ENCODE data around the gene INHBE. TPM values are rescaled to one million over a fixed set of nuclear protein-coding genes. Genes with fewer than 3 reads are reported as not detected.

INHBE gene
- total RNA-seq, 1 donor, result not detected

DNA sequence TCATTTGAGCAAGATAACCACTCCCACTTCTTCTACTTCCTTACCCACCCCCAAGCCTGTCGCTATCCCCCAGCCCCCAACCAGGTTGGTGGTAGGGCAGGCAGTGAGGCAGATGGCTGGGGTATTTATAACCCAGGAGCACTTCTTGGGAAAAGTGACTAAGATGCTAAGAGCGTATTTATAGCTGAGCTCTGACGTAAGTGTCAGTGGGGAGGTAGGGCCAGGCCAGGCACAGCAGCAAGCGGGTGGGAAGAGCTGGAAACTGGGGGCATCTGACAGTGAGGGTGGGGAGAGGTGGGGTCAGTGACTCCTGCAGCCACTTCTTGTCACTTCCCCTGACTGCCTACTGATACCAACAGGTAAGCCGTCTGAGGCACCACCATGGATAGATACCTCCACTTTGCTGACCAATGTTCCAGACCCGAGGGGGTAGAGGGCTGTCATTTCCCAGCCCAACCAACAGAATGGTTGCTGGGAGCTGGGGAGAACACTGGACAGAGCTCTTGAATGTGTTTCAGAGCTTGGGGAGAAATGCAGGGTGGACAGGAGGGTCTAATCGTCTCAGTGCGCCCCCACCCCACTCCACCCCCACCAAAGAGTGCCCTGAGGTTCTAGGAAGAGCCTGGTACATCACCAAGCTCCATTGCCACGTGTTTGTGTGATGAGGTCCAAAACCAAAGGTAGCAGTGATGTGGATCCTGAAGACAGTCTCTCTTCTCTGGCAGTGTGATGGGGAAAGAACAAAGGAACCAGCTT is 2.7 kb upstream of the INHBE start:
- Histone ChIP-seq H3K4me3 (ENCODE audit: low read length) (no peak overlapping the region), H3K9me3 (ENCODE audit: low read depth, low read length) (no peaks in the 10 kb centered on the region), H3K27me3 (ENCODE audit: insufficient read depth, low read length) (no peaks in the 10 kb centered on the region), H3K4me1 (ENCODE audit: insufficient read depth, low read length) (peaks cover 5% of the 10 kb centered on the region)

- Histone ChIP-seq H3K9me3 (ENCODE audit: low read depth, low read length) (no peaks in the 10 kb centered on the region), H3K4me3 (ENCODE audit: low read length) (no peak overlapping the region), H3K27me3 (ENCODE audit: insufficient read depth, low read length) (no peaks in the 10 kb centered on the region), H3K4me1 (ENCODE audit: insufficient read depth, low read length) (peaks cover 5% of the 10 kb centered on the region)
These were observed 2.1 kb upstream of the INHBE start for GRCh38 chr12:57452937-57453509.

DNA sequence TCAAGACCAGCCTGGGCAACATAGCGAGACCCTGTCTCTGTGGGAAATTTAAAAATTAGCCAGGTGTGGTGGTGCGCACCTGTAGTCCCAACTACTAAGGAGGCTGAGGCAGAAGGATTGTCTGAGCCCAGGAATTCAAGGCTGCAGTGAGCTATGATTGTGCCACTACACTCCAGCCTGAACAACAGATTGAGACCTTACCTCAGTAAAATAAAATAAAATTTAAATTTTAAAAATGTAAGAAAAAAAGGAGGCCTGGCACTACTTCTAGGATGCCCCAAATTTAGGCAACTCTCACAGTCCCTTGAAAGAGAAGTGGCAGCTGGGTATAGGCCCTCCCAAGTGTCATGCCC is 918 bp upstream of the INHBE start:
- Histone ChIP-seq H3K4me1 (ENCODE audit: insufficient read depth, low read length) (peaks cover 16% of the 10 kb centered on the region), H3K4me3 (ENCODE audit: low read length) (no peak overlapping the region), H3K27me3 (ENCODE audit: insufficient read depth, low read length) (no peaks in the 10 kb centered on the region), H3K9me3 (ENCODE audit: low read depth, low read length) (no peaks in the 10 kb centered on the region)

DNA sequence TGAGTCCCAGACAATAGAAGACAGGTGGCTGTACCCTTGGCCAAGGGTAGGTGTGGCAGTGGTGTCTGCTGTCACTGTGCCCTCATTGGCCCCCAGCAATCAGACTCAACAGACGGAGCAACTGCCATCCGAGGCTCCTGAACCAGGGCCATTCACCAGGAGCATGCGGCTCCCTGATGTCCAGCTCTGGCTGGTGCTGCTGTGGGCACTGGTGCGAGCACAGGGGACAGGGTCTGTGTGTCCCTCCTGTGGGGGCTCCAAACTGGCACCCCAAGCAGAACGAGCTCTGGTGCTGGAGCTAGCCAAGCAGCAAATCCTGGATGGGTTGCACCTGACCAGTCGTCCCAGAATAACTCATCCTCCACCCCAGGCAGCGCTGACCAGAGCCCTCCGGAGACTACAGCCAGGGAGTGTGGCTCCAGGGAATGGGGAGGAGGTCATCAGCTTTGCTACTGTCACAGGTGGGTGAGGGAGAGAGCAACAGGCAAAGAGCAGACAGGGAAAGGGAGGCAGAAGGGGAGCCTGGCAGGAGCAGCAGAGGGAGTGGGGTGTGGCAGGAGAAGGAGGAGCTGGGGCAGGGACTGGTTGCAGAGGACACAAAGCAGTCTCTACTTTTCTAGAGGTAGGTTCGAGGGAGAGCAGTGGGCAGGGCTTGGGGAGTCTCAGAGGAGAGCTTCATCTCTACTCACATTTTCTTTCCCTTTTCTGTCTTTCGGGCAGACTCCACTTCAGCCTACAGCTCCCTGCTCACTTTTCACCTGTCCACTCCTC is 452 bp downstream of the INHBE start:
- Histone ChIP-seq H3K9me3 (ENCODE audit: low read depth, low read length) (no peaks in the 10 kb centered on the region), H3K4me3 (ENCODE audit: low read length) (no peak overlapping the region), H3K27me3 (ENCODE audit: insufficient read depth, low read length) (peaks cover 3% of the 10 kb centered on the region), H3K4me1 (ENCODE audit: insufficient read depth, low read length) (peaks cover 24% of the 10 kb centered on the region)

GRCh38 chr12:57456145-57456700 is 1.1 kb downstream of the INHBE start:
- Histone ChIP-seq H3K9me3 (ENCODE audit: low read depth, low read length) (no peaks in the 10 kb centered on the region), H3K27me3 (ENCODE audit: insufficient read depth, low read length) (peaks cover 9% of the 10 kb centered on the region), H3K4me1 (ENCODE audit: insufficient read depth, low read length) (peaks cover 30% of the 10 kb centered on the region), H3K4me3 (ENCODE audit: low read length) (no peak overlapping the region)

GRCh38 chr12:57456737-57457490 is 1.8 kb downstream of the INHBE start:
- Histone ChIP-seq H3K4me3 (ENCODE audit: low read length) (no peak overlapping the region), H3K4me1 (ENCODE audit: insufficient read depth, low read length) (peaks cover 35% of the 10 kb centered on the region), H3K27me3 (ENCODE audit: insufficient read depth, low read length) (peaks cover 11% of the 10 kb centered on the region), H3K9me3 (ENCODE audit: low read depth, low read length) (no peaks in the 10 kb centered on the region)

DNA sequence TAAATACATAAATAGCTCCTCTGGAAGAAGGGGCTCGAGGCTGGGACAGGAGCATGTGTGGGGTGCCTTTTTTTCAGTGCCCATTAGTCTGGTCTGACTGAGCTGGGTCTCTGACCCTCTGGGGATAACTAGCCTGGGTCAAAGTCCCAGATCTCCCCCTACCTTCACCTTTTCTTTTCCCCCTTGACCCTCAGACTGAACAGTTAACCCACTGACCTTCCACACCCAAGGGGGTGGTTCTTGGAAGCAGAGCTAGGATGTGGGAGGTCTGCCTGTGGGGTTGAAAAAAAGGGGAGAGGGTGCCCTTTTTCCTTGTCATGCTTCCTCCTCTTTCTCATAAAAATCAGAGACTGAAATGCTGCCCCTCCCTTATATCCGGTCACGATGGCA is 3.6 kb downstream of the INHBE start:
- peak overlapping the region; percentile 70 for H3K4me3 ChIP-seq (ENCODE audit: low read length)
- no peaks in the 10 kb centered on the region for H3K9me3 ChIP-seq (ENCODE audit: low read depth, low read length)
- H3K27me3 ChIP-seq (ENCODE audit: insufficient read depth, low read length), result peaks cover 12% of the 10 kb centered on the region
- peaks cover 48% of the 10 kb centered on the region for H3K4me1 ChIP-seq (ENCODE audit: insufficient read depth, low read length)

DNA sequence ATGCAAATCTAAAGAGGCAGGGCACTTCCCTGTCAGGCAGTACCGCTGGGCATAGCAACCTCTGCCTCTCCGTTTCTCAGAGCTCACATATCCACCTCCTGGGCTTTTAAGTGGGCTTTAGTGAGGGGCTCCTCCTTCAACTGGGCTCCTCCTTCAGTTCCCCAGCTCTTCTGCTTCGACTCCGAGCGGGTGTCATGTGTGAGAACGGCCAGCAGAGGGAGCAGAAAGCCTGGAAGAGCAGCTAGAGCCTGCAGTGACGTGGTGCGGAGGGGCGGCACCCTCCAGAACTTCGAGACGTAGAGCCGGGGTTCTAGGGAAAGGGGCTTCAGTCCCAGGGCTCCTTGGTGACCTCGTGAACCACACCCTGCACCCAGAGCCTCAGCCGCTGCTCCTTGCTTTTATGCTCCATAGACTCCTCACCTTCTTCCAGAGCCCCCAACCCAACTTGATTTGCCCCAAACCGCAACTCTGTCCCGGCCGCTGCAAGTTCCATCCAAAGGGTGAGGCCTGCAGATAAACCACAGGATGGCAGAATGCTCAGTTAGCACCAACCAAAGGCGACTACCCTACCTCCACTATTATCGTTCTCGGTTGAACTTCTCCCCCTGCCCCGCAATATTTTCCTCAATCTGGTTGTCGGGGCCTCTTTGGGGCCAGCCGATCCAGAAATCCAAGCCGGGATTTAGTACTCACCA is 4.1 kb downstream of the INHBE start:
- no peaks in the 10 kb centered on the region for H3K9me3 ChIP-seq (ENCODE audit: low read depth, low read length)
- H3K4me1 ChIP-seq (ENCODE audit: insufficient read depth, low read length), result peaks cover 48% of the 10 kb centered on the region
- H3K4me3 ChIP-seq (ENCODE audit: low read length), result peak overlapping the region; percentile 70
- peaks cover 12% of the 10 kb centered on the region for H3K27me3 ChIP-seq (ENCODE audit: insufficient read depth, low read length)

GRCh38 chr12:57459750-57460467 is 4.8 kb downstream of the INHBE start, which contains the start of gene GLI1:
TSS of gene GLI1 (plus strand) at chr12:57459785. CDS start at chr12:57463692, 3,907 bp downstream.
- H3K4me1 ChIP-seq (ENCODE audit: insufficient read depth, low read length), result peaks cover 48% of the 10 kb centered on the region
- H3K9me3 ChIP-seq (ENCODE audit: low read depth, low read length), result no peaks in the 10 kb centered on the region
- H3K4me3 ChIP-seq (ENCODE audit: low read length), result peak within 1 kb of the TSS; percentile 70
- peaks cover 12% of the 10 kb centered on the region for H3K27me3 ChIP-seq (ENCODE audit: insufficient read depth, low read length)

DNA sequence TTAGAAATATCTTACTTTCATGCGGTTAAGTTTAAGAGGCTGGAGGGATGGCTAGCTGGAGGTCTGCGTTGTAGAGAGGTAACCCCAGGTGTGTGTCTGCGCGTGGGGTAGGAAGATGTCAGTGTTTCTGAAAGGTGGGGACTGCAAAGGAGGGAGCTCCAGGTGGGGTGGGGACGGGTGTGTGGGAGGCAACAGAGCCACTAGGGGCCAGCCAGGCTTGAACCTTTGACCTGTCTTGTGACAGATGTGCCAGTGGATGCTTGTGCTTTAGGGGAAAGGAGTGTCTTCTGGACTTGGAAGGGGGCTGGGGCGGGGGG is 5.3 kb downstream of the INHBE start:
- Histone ChIP-seq H3K4me3 (ENCODE audit: low read length) (no peak overlapping the region), H3K27me3 (ENCODE audit: insufficient read depth, low read length) (peaks cover 12% of the 10 kb centered on the region), H3K4me1 (ENCODE audit: insufficient read depth, low read length) (peaks cover 48% of the 10 kb centered on the region), H3K9me3 (ENCODE audit: low read depth, low read length) (no peaks in the 10 kb centered on the region)

GRCh38 chr12:57460841-57461275 is 5.8 kb downstream of the INHBE start:
- no peak overlapping the region for H3K4me3 ChIP-seq (ENCODE audit: low read length)
- H3K9me3 ChIP-seq (ENCODE audit: low read depth, low read length), result no peaks in the 10 kb centered on the region
- H3K4me1 ChIP-seq (ENCODE audit: insufficient read depth, low read length), result peaks cover 45% of the 10 kb centered on the region
- peaks cover 12% of the 10 kb centered on the region for H3K27me3 ChIP-seq (ENCODE audit: insufficient read depth, low read length)

DNA sequence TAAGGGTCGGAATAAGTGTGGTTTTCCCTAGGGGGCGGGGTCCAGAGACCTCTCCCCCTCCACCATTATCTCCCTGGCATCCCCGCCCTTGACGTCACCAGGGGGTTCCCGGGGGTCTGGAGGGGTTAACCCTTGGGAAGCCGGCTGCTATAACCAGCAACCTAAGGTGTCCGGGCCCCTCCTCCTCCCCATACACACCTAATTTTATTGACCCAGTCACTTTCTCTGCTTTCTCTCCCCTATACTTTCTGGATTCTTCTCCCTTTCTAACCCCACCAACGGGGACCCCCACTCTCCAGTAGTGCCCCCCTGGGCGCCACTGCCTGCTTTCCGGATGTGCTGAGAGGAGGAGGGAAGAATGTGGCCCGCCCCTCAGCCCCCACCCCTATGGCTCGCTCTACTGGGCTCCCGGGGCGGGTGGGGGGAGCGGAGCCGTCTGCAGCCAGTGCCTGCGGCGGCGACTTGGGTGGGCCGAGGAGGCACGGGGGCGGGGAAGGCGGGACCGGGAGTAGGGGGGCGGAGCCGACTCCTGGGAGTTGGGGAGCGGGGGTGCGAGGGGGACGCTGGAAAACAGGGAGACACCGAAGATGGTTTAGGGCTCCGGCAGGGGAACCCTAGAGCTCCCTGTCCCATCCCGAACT is 6.3 kb downstream of the INHBE start:
- Histone ChIP-seq H3K27me3 (ENCODE audit: insufficient read depth, low read length) (peaks cover 12% of the 10 kb centered on the region), H3K9me3 (ENCODE audit: low read depth, low read length) (no peaks in the 10 kb centered on the region), H3K4me3 (ENCODE audit: low read length) (peak overlapping the region; percentile 35), H3K4me1 (ENCODE audit: insufficient read depth, low read length) (peaks cover 43% of the 10 kb centered on the region)

GRCh38 chr12:57461917-57462250 is 6.8 kb downstream of the INHBE start:
- Histone ChIP-seq H3K27me3 (ENCODE audit: insufficient read depth, low read length) (peaks cover 12% of the 10 kb centered on the region), H3K4me3 (ENCODE audit: low read length) (peak overlapping the region; percentile 35), H3K9me3 (ENCODE audit: low read depth, low read length) (no peaks in the 10 kb centered on the region), H3K4me1 (ENCODE audit: insufficient read depth, low read length) (peaks cover 43% of the 10 kb centered on the region)

Data from mononuclear cell (primary cell).